SK-N-SH (cell line): ENCODE results near the gene SPEF1. TPM values are rescaled to one million over a fixed set of nuclear protein-coding genes. Genes with fewer than 3 reads are reported as not detected.

Experiments
- CTCF ChIA-PET: fragments of 300-600, 350-600 bp; formaldehyde crosslinking; extraction: SDS; loops from one replicate; lab custom pipeline; 2021; lab: Yijun Ruan, JAX
- POLR2A ChIA-PET: fragments of 350-600 bp; sonication (Branson Sonifier 250); formaldehyde crosslinking; extraction: SDS; loops from one replicate; lab custom pipeline; 2020; ENCODE audit warnings: antibody characterized with exemption, inconsistent platforms; lab: Yijun Ruan, JAX
- DNase-seq: peaks from one replicate; pipeline ENCODE4 v3.0.0; 2012
- H2AFZ ChIP-seq: fragments of 200-600 bp; sonication (generic); 2 replicates; pipeline ENCODE4 v1.8.1; 2016; ENCODE audit warnings: antibody characterized with exemption, mild to moderate bottlenecking, low read depth
- H3F3A ChIP-seq: fragments of 200-600 bp; sonication (generic); replicated peaks from 2 replicates; pipeline ENCODE3; 2016; ENCODE audit warnings: antibody characterized with exemption, mild to moderate bottlenecking; ENCODE audit not compliant: insufficient read depth
- H3K27ac ChIP-seq, 2 experiments: fragments of 200-500 bp in 1 of 2; fragments of 200-600 bp in 1 of 2; sonication (Bioruptor generic) in 1 of 2; sonication (generic), shearing (Covaris generic) in 1 of 2; 2 replicates each; pipeline versions ENCODE4 v1.5.1 to v1.6.1; 2014 to 2016; ENCODE audit warnings: low read depth in 2 of 2, inconsistent platforms in 1 of 2, low read length in 1 of 2, mild to moderate bottlenecking in 1 of 2, mixed read lengths in 1 of 2
- H3K27me3 ChIP-seq: fragments of 200-600 bp; sonication (generic), shearing (Covaris generic); 2 replicates; pipeline ENCODE4 v1.6.1; 2016; ENCODE audit warnings: mixed run types; ENCODE audit not compliant: insufficient read depth
- H3K36me3 ChIP-seq, 2 experiments: fragments of 200-500 bp in 1 of 2; fragments of 200-600 bp in 1 of 2; sonication (Bioruptor generic) in 1 of 2; sonication (generic) in 1 of 2; replicated peaks in 1 of 2; 2 replicates each; pipeline versions ENCODE3 to v1.5.1; 2014 to 2016; ENCODE audit warnings: low read length in 1 of 2, mild to moderate bottlenecking in 1 of 2; ENCODE audit not compliant: insufficient read depth in 2 of 2, control insufficient read depth in 1 of 2
- H3K4me1 ChIP-seq, 2 experiments: fragments of 200-500 bp in 1 of 2; fragments of 200-600 bp in 1 of 2; sonication (Bioruptor generic) in 1 of 2; sonication (generic), shearing (Covaris generic) in 1 of 2; 2 replicates each; pipeline versions ENCODE4 v1.5.1 to v1.6.1; 2014 to 2016; ENCODE audit warnings: low read depth in 1 of 2, low read length in 1 of 2, mixed run types in 1 of 2; ENCODE audit not compliant: insufficient read depth in 2 of 2, control insufficient read depth in 1 of 2
- H3K4me2 ChIP-seq: fragments of 200-600 bp; sonication (generic), shearing (Covaris generic); 2 replicates; pipeline ENCODE4 v1.6.1; 2017; ENCODE audit warnings: mixed run types
- H3K4me3 ChIP-seq, 2 experiments: fragments of 200-500 bp in 1 of 2; fragments of 200-600 bp in 1 of 2; sonication (Bioruptor generic) in 1 of 2; sonication (generic), shearing (Covaris generic) in 1 of 2; 2 replicates each; pipeline versions ENCODE4 v1.5.1 to v1.8.1; 2014 to 2016; ENCODE audit warnings: low read depth in 2 of 2, inconsistent platforms in 1 of 2, low read length in 1 of 2, mild to moderate bottlenecking in 1 of 2, mixed read lengths in 1 of 2, moderate library complexity in 1 of 2
- H3K79me2 ChIP-seq: fragments of 200-600 bp; sonication (generic); 2 replicates; pipeline ENCODE4 v1.8.1; 2017; ENCODE audit warnings: mild to moderate bottlenecking; ENCODE audit not compliant: insufficient read depth
- H3K9ac ChIP-seq: fragments of 200-600 bp; sonication (generic); 2 replicates; pipeline ENCODE4 v1.6.1; 2017; ENCODE audit warnings: mixed run types
- H3K9me2 ChIP-seq: fragments of 200-600 bp; sonication (generic); 2 replicates; pipeline ENCODE4 v1.6.1; 2017; ENCODE audit warnings: mixed run types
- H3K9me3 ChIP-seq: fragments of 200-600 bp; sonication (generic); 2 replicates; pipeline ENCODE4 v1.6.1; 2017; ENCODE audit warnings: mixed run types, mild to moderate bottlenecking, moderate library complexity
- H4K20me1 ChIP-seq: fragments of 200-600 bp; sonication (generic); 2 replicates; pipeline ENCODE4 v1.6.1; 2017; ENCODE audit warnings: mild to moderate bottlenecking, mixed run types; ENCODE audit not compliant: insufficient read depth
- CHD2 ChIP-seq: fragments of 150-350 bp; IDR thresholded peaks from 2 replicates; pipeline ENCODE4 v1.6.1; 2018; ENCODE audit warnings: low read length; ENCODE audit not compliant: partially characterized antibody
- EP300 ChIP-seq, 2 experiments: IDR thresholded peaks; 2 replicates each; pipeline versions ENCODE4 v1.4.0 to v1.6.1; 2012; ENCODE audit warnings: borderline replicate concordance in 1 of 2, low read depth in 1 of 2, low read length in 1 of 2
- FOSL2 ChIP-seq: IDR thresholded peaks from 2 replicates; pipeline ENCODE4 v1.4.0; 2012; ENCODE audit warnings: low read depth, mild to moderate bottlenecking, moderate library complexity, borderline replicate concordance
- FOXJ3 ChIP-seq: sonication (generic); formaldehyde crosslinking; IDR thresholded peaks from 2 replicates; pipeline ENCODE4 v1.5.1; 2020; ENCODE audit warnings: mild to moderate bottlenecking, missing genetic modification reagents
- FOXM1 ChIP-seq: IDR thresholded peaks from 2 replicates; pipeline ENCODE4 v1.4.0; 2012; ENCODE audit warnings: low read depth, mild to moderate bottlenecking
- GABPA ChIP-seq: IDR thresholded peaks from 2 replicates; pipeline ENCODE4 v1.4.0; 2012; ENCODE audit warnings: low read depth, mild to moderate bottlenecking
- GATA2 ChIP-seq: sonication (generic); formaldehyde crosslinking; IDR thresholded peaks from 2 replicates; pipeline ENCODE4 v1.5.0; 2020; ENCODE audit warnings: mild to moderate bottlenecking, missing genetic modification reagents
- MEF2A ChIP-seq: IDR thresholded peaks from 2 replicates; pipeline ENCODE4 v1.4.0; 2012; ENCODE audit warnings: low read depth, borderline replicate concordance
- NFIC ChIP-seq: IDR thresholded peaks from 2 replicates; pipeline ENCODE4 v1.4.0; 2012; ENCODE audit warnings: borderline replicate concordance
- NRF1 ChIP-seq: IDR thresholded peaks from 2 replicates; pipeline ENCODE4 v1.6.1; 2012; ENCODE audit warnings: low read depth, mild to moderate bottlenecking, low read length
- POLR2AphosphoS5 ChIP-seq: IDR thresholded peaks from 2 replicates; pipeline ENCODE4 v1.6.1; 2012; ENCODE audit warnings: low read depth, low read length
- RAD21 ChIP-seq: IDR thresholded peaks from 2 replicates; pipeline ENCODE4 v1.6.1; 2012; ENCODE audit warnings: mild to moderate bottlenecking, low read length
- RCOR1 ChIP-seq: fragments of 150-350 bp; IDR thresholded peaks from 2 replicates; pipeline ENCODE4 v1.6.1; 2017; ENCODE audit warnings: antibody characterized with exemption, low read length
- RFX5 ChIP-seq: IDR thresholded peaks from 2 replicates; pipeline ENCODE4 v1.6.1; 2012; ENCODE audit warnings: mild to moderate bottlenecking, improper control_type of control experiment, low read length
- RXRA ChIP-seq: IDR thresholded peaks from 2 replicates; pipeline ENCODE4 v1.4.0; 2012; ENCODE audit warnings: low read depth, mild to moderate bottlenecking, borderline replicate concordance
- SIN3A ChIP-seq: IDR thresholded peaks from 2 replicates; pipeline ENCODE4 v1.6.1; 2012; ENCODE audit warnings: low read depth, mild to moderate bottlenecking, low read length, moderate library complexity, borderline replicate concordance
- SMC3 ChIP-seq: IDR thresholded peaks from 2 replicates; pipeline ENCODE4 v1.6.1; 2012; ENCODE audit warnings: low read depth, low read length, improper control_type of control experiment
- TAF1 ChIP-seq: IDR thresholded peaks from 2 replicates; pipeline ENCODE4 v1.6.1; 2012; ENCODE audit warnings: low read depth, mild to moderate bottlenecking, low read length, moderate library complexity, borderline replicate concordance
- TEAD4 ChIP-seq: IDR thresholded peaks from 2 replicates; pipeline ENCODE4 v1.4.0; 2012; ENCODE audit warnings: mild to moderate bottlenecking, borderline replicate concordance; ENCODE audit not compliant: insufficient read depth
- WGBS: methylation state at CpG from one replicate; pipeline ENCODE4 v1.1.6; 2017; ENCODE audit warnings: low lambda C conversion rate; 5-methylcytosine and 5-hydroxymethylcytosine counted together
- polyA plus RNA-seq, 3 experiments: library from polyadenylated mRNA; depleted of rRNA; stranded (reverse); fragments of >200 nt; gene quantifications; 2 replicates each; pipeline ENCODE4 v1.2.3, GENCODE V29; 2012
- TF ChIP-seq, protein P1 (sequence below): IDR thresholded peaks from 2 replicates; pipeline ENCODE4 v1.4.0; 2012; ENCODE audit warnings: low read depth, borderline replicate concordance
- TF ChIP-seq, protein P2 (sequence below): fragments of 200-600 bp; sonication (generic); IDR thresholded peaks from 2 replicates; pipeline ENCODE4 v1.6.1; 2017; ENCODE audit warnings: antibody characterized with exemption, mild to moderate bottlenecking, moderate library complexity
- TF ChIP-seq, protein P3 (sequence below): fragments of 150-350 bp; IDR thresholded peaks from 2 replicates; pipeline ENCODE4 v1.6.1; 2017; ENCODE audit warnings: antibody characterized with exemption, low read length, low read depth, borderline replicate concordance
- TF ChIP-seq, protein P4 (sequence below): IDR thresholded peaks from 2 replicates; pipeline ENCODE4 v1.4.0; 2012; ENCODE audit warnings: low read depth

The SPEF1 gene
- polyA plus RNA-seq, 1 of the 3 experiments (the other 2 are of a cell fraction), result 1.6 TPM

DNA sequence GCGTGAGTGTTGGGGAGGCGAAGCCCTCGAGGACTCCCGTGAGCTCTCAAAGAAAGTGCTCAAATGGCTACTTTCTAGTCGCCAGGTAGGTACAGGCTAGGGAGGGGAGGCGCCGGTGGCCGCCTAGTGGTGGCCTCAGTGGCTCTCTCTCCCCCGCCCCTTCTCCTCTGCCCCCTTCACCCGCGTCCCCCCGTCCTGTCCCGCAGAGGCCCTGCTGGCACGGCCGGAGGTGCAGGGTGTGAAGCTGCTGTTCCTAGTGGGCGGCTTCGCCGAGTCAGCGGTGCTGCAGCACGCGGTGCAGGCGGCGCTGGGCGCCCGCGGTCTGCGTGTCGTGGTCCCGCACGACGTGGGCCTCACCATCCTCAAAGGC, 30.0 kb downstream of the SPEF1 start:
- no peak overlapping the region for H2AFZ ChIP-seq
- DNase-seq, result no peak
- POLR2A ChIA-PET, result interaction anchor here (3.6 kb wide), 1 partner anchor 17 kb away, joined by 13 read pairs; the partner anchor contains the start of gene ADISSP
- no peak for TF ChIP-seq CHD2
- TF ChIP-seq MEF2A, result no peak
- TF ChIP-seq RXRA, result no peak
- no peak for TF ChIP-seq FOSL2
- no peak for TF ChIP-seq RCOR1
- TF ChIP-seq EP300 (IDR thresholded peaks at IDR 0.05; ENCODE audit: borderline replicate concordance in 1 of 2, low read depth in 1 of 2, low read length in 1 of 2), result no peak
- no peak for TF ChIP-seq GATA2 (CRISPR knock-in tag)
- no peak for TF ChIP-seq TEAD4
- no peak for TF ChIP-seq GABPA
- TF ChIP-seq, protein P1, sequence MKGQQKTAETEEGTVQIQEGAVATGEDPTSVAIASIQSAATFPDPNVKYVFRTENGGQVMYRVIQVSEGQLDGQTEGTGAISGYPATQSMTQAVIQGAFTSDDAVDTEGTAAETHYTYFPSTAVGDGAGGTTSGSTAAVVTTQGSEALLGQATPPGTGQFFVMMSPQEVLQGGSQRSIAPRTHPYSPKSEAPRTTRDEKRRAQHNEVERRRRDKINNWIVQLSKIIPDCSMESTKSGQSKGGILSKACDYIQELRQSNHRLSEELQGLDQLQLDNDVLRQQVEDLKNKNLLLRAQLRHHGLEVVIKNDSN, result no peak
- TF ChIP-seq NFIC, result no peak
- no peak for TF ChIP-seq TAF1
- no peaks in the 10 kb centered on the region for H3K9me2 ChIP-seq
- no peaks in the 10 kb centered on the region for H4K20me1 ChIP-seq
- peaks cover 0 to 7% of the 10 kb centered on the region in 2 experiments for H3K36me3 ChIP-seq
- H3K4me3 ChIP-seq, result no peak overlapping the region
- no peaks in the 10 kb centered on the region for H3K9me3 ChIP-seq
- no peaks in the 10 kb centered on the region for H3K27me3 ChIP-seq
- peaks cover 0 to 6% of the 10 kb centered on the region in 2 experiments; a peak in 1 of 4 replicates for H3K4me1 ChIP-seq
- H3K79me2 ChIP-seq, result no peaks in the 10 kb centered on the region
- CTCF ChIA-PET, result interaction anchor here (0.7 to 9.8 kb wide), 11 partner anchors 11 to 104 kb away, joined by 3 to 151 read pairs (median 9); partner anchors contain the start of genes ADISSP, AP5S1, GFRA4 and SPEF1
- no peaks in the 10 kb centered on the region for H3F3A ChIP-seq
- H3K27ac ChIP-seq, result no peak overlapping the region
- H3K4me2 ChIP-seq, result no peak overlapping the region
- WGBS, result 95% methylated on average over 31 of the region's 31 CpGs
- H3K9ac ChIP-seq, result no peak overlapping the region

DNA sequence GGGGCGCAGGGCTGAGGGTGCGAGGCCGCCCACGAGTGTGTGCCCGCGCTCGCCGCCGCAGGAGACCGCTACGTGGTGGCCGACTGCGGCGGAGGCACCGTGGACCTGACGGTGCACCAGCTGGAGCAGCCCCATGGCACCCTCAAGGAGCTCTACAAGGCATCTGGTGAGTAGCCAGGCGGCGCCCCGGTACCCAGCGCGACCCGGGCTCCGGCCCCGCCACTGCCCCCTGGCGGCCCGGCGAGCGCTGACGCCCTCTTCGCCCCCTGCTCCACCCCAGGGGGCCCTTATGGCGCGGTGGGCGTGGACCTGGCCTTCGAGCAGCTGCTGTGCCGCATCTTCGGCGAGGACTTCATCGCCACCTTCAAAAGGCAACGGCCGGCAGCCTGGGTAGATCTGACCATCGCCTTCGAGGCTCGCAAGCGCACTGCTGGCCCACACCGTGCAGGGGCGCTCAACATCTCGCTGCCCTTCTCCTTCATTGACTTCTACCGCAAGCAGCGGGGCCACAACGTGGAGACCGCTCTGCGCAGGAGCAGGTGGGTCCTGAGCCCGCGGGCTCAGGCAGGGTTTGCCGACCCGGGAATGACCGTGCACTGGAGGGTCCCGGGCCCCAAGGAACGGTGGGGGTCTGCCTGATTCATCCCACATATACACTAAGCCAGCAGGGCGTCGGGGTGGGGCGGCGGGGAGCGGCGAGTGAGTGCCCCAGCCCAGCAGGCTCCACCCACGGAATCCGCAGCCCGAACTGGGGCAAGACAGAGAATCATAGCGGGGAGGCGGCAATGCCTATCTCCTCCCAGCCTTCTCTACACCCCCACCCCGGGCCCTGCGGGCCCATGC, 31.3 kb downstream of the SPEF1 start:
- H3K4me3 ChIP-seq, result peak overlapping the region; percentile 46 to 57
- H3K9ac ChIP-seq, result 0 out of 2 replicates have a peak overlapping the region, but pooled peaks have one; percentile 9
- ChIA-PET POLR2A (interaction anchor here (0.6 to 3.6 kb wide), 3 partner anchors 10 to 33 kb away, joined by 3 to 13 read pairs (median 4); partner anchors contain the start of gene ADISSP), CTCF (interaction anchor here (0.6 to 9.8 kb wide), 28 partner anchors 9 to 105 kb away, joined by 3 to 151 read pairs (median 6); partner anchors contain the start of genes ADISSP, CENPB and SPEF1)
- whole genome bisulfite sequencing, result 30% methylated on average over 31 of the region's 72 CpGs
- no peaks in the 10 kb centered on the region for H3K9me3 ChIP-seq
- peaks cover 0 to 9% of the 10 kb centered on the region in 2 experiments; a peak in 1 of 4 replicates for H3K4me1 ChIP-seq
- H3K27ac ChIP-seq, result peak overlapping the region in 1 of 2 experiments; percentile 22; a peak in 1 of 4 replicates
- H2AFZ ChIP-seq, result peak overlapping the region; percentile 79; the same call in 1 of the 2 replicates
- H3K4me2 ChIP-seq, result peak overlapping the region; percentile 76
- no peaks in the 10 kb centered on the region for H3F3A ChIP-seq
- DNase-seq, result peak; percentile 98
- no peaks in the 10 kb centered on the region for H3K79me2 ChIP-seq
- H3K36me3 ChIP-seq, result peaks cover 0 to 3% of the 10 kb centered on the region in 2 experiments
- no peaks in the 10 kb centered on the region for H3K9me2 ChIP-seq
- no peaks in the 10 kb centered on the region for H3K27me3 ChIP-seq
- no peaks in the 10 kb centered on the region for H4K20me1 ChIP-seq
- TF ChIP-seq POLR2AphosphoS5 (0 out of 2 replicates have a peak, but pooled peaks have one; percentile 14), RFX5 (no peak), FOXJ3 (CRISPR knock-in tag) (no peak), FOSL2 (no peak), SIN3A (peak; percentile 48; the same call in 1 of the 2 replicates), NRF1 (peak; percentile 41; the same call in 1 of the 2 replicates), CHD2 (no peak), SMC3 (peak; percentile 55), FOXM1 (0 out of 2 replicates have a peak, but pooled peaks have one; percentile 19), RAD21 (peak; percentile 34), GATA2 (CRISPR knock-in tag) (no peak)
- TF ChIP-seq, protein P2, sequence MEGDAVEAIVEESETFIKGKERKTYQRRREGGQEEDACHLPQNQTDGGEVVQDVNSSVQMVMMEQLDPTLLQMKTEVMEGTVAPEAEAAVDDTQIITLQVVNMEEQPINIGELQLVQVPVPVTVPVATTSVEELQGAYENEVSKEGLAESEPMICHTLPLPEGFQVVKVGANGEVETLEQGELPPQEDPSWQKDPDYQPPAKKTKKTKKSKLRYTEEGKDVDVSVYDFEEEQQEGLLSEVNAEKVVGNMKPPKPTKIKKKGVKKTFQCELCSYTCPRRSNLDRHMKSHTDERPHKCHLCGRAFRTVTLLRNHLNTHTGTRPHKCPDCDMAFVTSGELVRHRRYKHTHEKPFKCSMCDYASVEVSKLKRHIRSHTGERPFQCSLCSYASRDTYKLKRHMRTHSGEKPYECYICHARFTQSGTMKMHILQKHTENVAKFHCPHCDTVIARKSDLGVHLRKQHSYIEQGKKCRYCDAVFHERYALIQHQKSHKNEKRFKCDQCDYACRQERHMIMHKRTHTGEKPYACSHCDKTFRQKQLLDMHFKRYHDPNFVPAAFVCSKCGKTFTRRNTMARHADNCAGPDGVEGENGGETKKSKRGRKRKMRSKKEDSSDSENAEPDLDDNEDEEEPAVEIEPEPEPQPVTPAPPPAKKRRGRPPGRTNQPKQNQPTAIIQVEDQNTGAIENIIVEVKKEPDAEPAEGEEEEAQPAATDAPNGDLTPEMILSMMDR, result peak; percentile 83
- TF ChIP-seq, protein P3, sequence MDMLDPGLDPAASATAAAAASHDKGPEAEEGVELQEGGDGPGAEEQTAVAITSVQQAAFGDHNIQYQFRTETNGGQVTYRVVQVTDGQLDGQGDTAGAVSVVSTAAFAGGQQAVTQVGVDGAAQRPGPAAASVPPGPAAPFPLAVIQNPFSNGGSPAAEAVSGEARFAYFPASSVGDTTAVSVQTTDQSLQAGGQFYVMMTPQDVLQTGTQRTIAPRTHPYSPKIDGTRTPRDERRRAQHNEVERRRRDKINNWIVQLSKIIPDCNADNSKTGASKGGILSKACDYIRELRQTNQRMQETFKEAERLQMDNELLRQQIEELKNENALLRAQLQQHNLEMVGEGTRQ, result no peak
- TF ChIP-seq, protein P4, sequence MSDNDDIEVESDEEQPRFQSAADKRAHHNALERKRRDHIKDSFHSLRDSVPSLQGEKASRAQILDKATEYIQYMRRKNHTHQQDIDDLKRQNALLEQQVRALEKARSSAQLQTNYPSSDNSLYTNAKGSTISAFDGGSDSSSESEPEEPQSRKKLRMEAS, result 0 out of 2 replicates have a peak, but pooled peaks have one; percentile 33
